ENCODE measurements around the gene ZNF79. TPM values are rescaled to one million over a fixed set of nuclear protein-coding genes. Genes with fewer than 3 reads are reported as not detected.
A peak's percentile ranks its signal among the peaks of the same experiment; 100 is the strongest.

ZNF79 gene
- total and polyA plus RNA-seq, 9 of the 15 experiments (the other 6 are each of a cell fraction or from before 2014, with no cell fraction given): 0.62 to 7.0 (median 4.1) TPM

- TF ChIP-seq, protein P1, sequence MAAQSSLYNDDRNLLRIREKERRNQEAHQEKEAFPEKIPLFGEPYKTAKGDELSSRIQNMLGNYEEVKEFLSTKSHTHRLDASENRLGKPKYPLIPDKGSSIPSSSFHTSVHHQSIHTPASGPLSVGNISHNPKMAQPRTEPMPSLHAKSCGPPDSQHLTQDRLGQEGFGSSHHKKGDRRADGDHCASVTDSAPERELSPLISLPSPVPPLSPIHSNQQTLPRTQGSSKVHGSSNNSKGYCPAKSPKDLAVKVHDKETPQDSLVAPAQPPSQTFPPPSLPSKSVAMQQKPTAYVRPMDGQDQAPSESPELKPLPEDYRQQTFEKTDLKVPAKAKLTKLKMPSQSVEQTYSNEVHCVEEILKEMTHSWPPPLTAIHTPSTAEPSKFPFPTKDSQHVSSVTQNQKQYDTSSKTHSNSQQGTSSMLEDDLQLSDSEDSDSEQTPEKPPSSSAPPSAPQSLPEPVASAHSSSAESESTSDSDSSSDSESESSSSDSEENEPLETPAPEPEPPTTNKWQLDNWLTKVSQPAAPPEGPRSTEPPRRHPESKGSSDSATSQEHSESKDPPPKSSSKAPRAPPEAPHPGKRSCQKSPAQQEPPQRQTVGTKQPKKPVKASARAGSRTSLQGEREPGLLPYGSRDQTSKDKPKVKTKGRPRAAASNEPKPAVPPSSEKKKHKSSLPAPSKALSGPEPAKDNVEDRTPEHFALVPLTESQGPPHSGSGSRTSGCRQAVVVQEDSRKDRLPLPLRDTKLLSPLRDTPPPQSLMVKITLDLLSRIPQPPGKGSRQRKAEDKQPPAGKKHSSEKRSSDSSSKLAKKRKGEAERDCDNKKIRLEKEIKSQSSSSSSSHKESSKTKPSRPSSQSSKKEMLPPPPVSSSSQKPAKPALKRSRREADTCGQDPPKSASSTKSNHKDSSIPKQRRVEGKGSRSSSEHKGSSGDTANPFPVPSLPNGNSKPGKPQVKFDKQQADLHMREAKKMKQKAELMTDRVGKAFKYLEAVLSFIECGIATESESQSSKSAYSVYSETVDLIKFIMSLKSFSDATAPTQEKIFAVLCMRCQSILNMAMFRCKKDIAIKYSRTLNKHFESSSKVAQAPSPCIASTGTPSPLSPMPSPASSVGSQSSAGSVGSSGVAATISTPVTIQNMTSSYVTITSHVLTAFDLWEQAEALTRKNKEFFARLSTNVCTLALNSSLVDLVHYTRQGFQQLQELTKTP (IDR thresholded peaks at IDR 0.05; ENCODE audit: low read depth in 1 of 2, partially characterized antibody in 2 of 2): no peak
- no peak for TF ChIP-seq SMAD2 (IDR thresholded peaks at IDR 0.05; ENCODE audit: low read depth, low read length)
Measured at GRCh38 chr9:127467621-127468020, 43.4 kb downstream of the ZNF79 start (continued).

GRCh38 chr9:127470662-127471061 lies 46.5 kb downstream of the ZNF79 start:
- Histone ChIP-seq H3K79me2 (ENCODE audit: control insufficient read depth, insufficient read depth, low read length) (no peaks in the 10 kb centered on the region), H3K4me3 (no peak overlapping the region), H3K9me3 (replicated peaks; ENCODE audit: control insufficient read depth, insufficient read depth, low read depth, low read length) (no peaks in the 10 kb centered on the region), H3K4me1 (replicated peaks in 1 of 2; ENCODE audit: control insufficient read depth in 2 of 2, insufficient read depth in 2 of 2, low read length in 2 of 2) (peaks cover 0 to 4% of the 10 kb centered on the region in 2 experiments; a peak in 2 of 5 replicates), H3K36me3 (ENCODE audit: control insufficient read depth, insufficient read depth, low read length) (peaks cover 11% of the 10 kb centered on the region; the same call in 2 of the 3 replicates), H2AFZ (ENCODE audit: low read depth, low read length) (no peak overlapping the region), H3K27me3 (ENCODE audit: control insufficient read depth in 2 of 2, insufficient read depth in 2 of 2, low read length in 2 of 2) (no peaks in the 10 kb centered on the region), H3K4me2 (ENCODE audit: insufficient read depth, low read length) (no peak overlapping the region), H3K9me1 (ENCODE audit: control insufficient read depth, insufficient read depth, low read length) (no peaks in the 10 kb centered on the region), H4K20me1 (replicated peaks; ENCODE audit: control insufficient read depth, insufficient read depth, low read length) (no peaks in the 10 kb centered on the region), H3K27ac (ENCODE audit: extremely low read depth, low read depth, low read length) (no peak overlapping the region), H3K9ac (ENCODE audit: insufficient read depth in 1 of 2, low read depth in 2 of 2, low read length in 2 of 2) (no peak overlapping the region)
- POLR2A ChIA-PET: interaction anchor here (0.6 to 1.5 kb wide), 3 partner anchors 18 to 143 kb away, joined by 3 to 4 read pairs (median 3); partner anchors contain the start of genes LRSAM1 and RPL12
- CTCF ChIA-PET (ENCODE audit: low intra/inter-chr PET ratio): no interaction called here
- no peak for ATAC-seq
- no TSS peak for BruUV-seq (replicated peaks)
- TF ChIP-seq KDM1A (IDR thresholded peaks at IDR 0.05) (peak; percentile 60 to 64; a peak in 3 of 4 replicates), RAD51 (IDR thresholded peaks at IDR 0.05; ENCODE audit: borderline replicate concordance, low read depth) (no peak), FOSL1 (tag; conservative IDR thresholded peaks at IDR 0.05) (no peak), HNRNPUL1 (IDR thresholded peaks at IDR 0.05; ENCODE audit: low read length) (no peak), SOX6 (IDR thresholded peaks at IDR 0.05) (0 out of 2 replicates have a peak, but pooled peaks have one; percentile 27)
- 37% methylated on average over 3 of the region's 3 CpGs for WGBS (ENCODE audit: insufficient coverage, low coverage, missing lambda C conversion rate)
- in situ Hi-C loops (cut with MboI): no loop called here
- intact Hi-C loops (cut with micrococcal nuclease): no loop called here
- DNase-seq (ENCODE audit: extremely low read depth in 1 of 4, low spot score in 3 of 4): peak in 1 of 4 experiments; percentile 19
- peak; percentile 70 for FAIRE-seq
